Measurements from ENCODE around the gene GNA12.
A peak's percentile ranks its signal among the peaks of the same experiment; 100 is the strongest.
"Not testable (repeated sequence)": the region's sequence is repeated elsewhere in the genome, so short reads cannot be mapped to it uniquely, and the experiment has no call there.

GNA12 gene

DNA sequence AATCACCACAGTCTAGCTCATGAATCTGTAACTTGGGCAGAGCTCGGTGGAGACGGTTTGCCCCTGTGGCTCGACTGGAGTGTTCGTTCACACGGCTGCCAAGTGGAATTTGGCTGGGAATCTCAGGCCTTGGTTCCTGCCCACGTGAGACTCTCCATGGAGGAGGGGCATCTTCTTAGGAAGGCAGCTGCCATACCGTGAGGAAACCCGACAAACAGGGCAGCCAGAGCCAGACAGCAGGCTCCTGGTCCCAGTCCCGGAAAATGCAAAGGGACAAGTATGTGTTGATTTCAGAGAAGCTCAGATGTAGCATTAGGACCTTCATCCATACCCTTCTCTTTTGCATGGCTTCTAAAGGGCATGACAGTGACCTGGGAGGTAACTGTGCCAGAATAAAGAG is 129.5 kb downstream of the GNA12 start:
- no peak for DNase-seq (ENCODE audit: low read depth, low spot score)

DNA sequence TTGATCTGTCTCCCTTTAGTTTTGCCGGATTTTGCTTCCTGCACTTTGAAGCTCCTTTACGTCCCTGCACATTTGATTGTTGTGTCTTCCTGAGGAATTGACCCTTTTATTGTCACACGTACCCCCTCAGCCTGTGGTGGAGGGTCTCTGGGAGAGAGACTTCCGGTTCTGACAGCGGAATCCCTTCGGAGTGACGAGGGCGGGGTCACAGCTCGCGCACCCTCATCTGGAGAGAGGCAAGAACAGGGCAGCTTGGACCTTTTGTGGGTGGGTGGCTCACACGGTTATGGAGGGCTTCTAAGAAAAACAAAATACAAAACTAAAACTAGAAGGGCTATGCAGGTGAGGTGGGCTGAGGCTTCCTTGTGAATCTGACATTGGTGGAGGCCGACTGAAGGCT is 130.1 kb downstream of the GNA12 start:
- DNase-seq (ENCODE audit: low read depth, low spot score), result no peak

GRCh38 chr7:2713370-2713769 is 130.7 kb downstream of the GNA12 start:
- peak; percentile 57 for DNase-seq (ENCODE audit: low read depth, low spot score)

- DNase-seq (ENCODE audit: low read depth, low spot score), result no peak
Observed at GRCh38 chr7:2711895-2712675, 132.0 kb downstream of the GNA12 start.

- no peak for DNase-seq (ENCODE audit: low read depth, low spot score)
Observed at GRCh38 chr7:2710901-2711551, 133.1 kb downstream of the GNA12 start.

- no peak for DNase-seq (ENCODE audit: low read depth, low spot score)
Observed at GRCh38 chr7:2710286-2710655, 133.8 kb downstream of the GNA12 start.

- no peak for DNase-seq (ENCODE audit: low read depth, low spot score)
Observed at GRCh38 chr7:2709553-2710285, 134.4 kb downstream of the GNA12 start.

DNA sequence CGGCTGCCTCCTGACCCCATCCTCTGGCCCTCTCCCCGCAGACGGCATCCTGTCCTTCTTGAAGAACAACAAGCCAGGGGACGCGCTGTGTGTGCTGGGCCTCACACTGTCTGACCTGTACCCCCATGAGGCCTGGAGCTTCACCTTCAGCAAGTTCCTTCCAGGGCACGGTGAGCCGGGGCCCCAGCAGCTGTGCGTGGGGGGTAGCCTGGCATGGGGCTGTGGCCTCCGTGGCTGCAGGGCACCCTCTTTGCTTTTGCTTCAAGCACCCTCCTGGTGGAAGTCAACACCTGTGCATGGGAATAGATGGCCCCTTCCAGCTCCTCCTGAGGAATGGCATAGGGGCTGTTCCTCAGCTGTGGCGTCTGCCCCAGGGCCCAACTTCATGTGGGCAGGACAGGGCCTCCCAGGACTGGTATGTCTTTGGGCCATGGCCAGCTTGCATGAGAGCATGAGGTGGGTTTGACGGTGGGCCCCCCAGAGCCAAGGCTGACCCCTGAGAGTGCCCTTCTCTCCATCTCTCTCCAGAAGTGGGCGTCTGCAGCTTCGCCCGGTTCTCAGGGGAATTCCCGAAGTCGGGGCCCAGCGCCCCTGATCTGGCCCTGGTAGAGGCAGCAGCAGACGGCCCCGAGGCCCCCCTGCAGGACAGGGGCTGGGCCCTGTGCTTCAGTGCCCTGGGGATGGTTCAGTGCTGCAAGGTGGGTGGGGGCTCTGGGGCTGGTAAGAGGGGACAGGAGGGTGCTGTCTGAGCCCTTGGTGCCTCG is 135.4 kb downstream of the GNA12 start:
- no peak for DNase-seq (ENCODE audit: low read depth, low spot score)

- no peak for DNase-seq (ENCODE audit: low read depth, low spot score)
Observed at GRCh38 chr7:2708041-2708440, 136.1 kb downstream of the GNA12 start.

GRCh38 chr7:2707481-2707880 is 136.6 kb downstream of the GNA12 start:
- DNase-seq (ENCODE audit: low read depth, low spot score), result no peak

GRCh38 chr7:2706685-2707126 is 137.4 kb downstream of the GNA12 start:
- DNase-seq (ENCODE audit: low read depth, low spot score), result no peak

DNA sequence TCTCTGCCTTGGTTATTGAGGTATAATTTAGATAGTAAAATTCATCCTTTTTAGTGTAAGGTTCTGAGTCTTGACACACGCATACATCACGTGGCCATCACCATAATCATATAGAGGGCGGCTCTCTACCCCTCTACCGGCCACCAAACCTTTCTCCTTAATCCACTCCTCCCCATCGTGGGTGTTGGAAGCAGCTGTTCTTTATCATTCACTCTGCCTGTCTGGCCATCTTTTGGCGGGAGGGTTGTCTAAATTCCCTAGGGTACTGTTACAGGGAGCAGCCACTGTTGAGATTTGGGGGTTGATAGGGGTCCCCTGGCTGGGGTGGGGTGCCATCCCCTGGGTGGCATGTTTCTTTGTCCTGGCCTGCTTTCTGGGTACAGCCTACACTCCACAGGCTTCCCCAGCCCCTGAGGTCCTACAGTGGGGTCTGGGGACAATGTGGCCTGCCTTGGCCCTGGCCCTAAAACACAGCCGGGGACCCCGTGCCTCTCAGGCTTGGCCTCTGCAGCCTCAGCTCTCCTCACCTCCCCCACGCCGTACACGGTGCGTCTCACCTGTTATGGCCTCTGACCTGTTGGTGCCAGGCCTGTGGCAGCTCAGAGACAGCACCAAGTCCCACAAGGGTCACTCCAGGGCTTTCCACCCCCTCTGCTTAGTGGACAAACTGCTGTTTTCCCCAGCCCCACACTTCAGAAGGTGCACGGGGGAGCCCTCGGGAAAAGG is 138.6 kb downstream of the GNA12 start:
- DNase-seq (ENCODE audit: low read depth, low spot score), result no peak

DNA sequence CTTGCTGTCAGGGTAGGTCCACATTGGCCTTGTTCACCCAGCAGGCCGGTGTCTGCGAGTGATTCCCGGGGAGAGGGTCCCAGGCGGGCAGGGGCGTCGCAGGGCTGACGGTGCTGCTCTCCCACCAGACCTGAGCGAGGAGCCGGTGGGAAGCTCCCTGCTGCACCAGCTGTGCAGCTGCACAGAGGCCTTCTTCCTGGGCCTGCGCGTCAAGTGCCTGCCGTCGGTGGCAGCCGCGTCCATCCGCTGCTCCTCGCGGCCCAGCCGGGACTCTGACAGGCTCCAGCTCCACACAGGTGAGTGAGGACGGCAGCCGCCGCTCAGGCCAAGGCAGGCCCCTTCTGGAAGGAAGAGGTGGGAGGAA is 141.5 kb downstream of the GNA12 start:
- DNase-seq (ENCODE audit: low read depth, low spot score), result no peak

- DNase-seq (ENCODE audit: low read depth, low spot score), result no peak
Observed at GRCh38 chr7:2701832-2702593, 142.1 kb downstream of the GNA12 start.

DNA sequence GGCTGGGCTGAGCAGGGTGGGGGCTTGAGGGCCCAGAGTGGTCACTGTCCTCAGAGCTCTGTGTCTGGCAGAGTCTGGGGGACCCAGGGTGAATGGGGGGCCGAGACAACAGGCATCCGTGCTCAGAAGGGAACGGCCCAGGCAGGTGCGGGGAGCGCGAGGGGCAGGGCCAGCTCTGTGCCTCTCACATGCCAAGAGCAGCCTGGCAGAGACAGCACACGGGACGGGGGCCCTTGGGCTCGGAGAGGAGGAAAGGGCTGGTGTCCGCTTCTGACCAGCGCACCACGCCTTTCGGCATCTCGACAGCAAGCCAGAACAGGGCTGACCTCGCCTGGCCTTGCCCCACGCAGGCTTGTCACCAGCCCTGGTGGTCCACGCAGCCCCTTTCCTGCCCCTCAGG is 142.7 kb downstream of the GNA12 start:
- no peak for DNase-seq (ENCODE audit: low read depth, low spot score)

DNA sequence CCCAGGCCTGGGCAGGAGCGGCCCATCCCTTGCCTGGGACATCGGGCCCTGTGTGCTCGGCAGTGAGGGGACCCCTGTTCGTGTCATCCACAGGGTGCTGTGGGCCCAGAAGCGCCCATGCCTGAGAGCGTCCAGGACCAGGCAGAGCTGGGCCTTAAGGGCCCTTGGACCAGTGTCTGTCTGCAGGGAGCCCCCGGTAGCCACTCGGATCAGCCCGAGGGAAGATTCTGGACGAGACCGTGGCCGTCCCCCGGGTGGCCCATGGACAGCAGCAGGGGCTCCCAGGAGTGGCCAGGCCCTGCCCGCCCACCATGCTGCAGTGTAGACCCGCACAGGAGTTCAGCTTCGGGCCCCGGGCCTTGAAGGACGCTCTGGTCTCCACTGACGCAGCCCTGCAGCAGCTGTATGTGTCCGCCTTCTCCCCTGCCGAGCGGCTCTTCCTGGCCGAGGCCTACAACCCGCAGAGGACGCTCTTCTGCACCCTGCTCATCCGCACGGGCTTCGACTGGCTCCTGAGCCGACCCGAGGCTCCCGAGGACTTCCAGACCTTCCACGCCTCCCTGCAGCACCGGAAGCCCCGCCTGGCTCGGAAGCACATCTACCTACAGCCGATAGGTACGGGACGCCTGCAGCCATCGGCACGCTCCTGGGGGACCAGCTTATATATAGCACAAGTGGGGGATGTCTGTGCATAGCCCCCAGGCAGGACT is 143.8 kb downstream of the GNA12 start:
- no peak for DNase-seq (ENCODE audit: low read depth, low spot score)

DNA sequence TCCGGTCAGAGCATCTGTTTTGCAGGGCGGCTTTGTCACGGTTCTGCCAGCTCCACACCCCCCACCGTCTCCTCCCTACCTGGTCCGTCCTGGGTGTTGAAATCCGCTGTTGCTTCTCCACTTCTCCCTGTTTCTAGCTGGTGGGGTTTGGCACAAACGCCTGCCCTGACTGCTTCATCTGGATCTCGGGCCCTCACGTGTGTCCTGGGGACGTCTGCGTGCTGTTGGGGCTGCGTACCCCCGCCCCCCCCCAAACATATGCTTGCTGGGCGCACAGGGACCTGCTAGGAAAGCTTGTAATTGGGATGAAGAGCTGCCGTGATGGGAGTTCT is 144.9 kb downstream of the GNA12 start:
- DNase-seq (ENCODE audit: low read depth, low spot score), result no peak

- no peak for DNase-seq (ENCODE audit: low read depth, low spot score)
Observed at GRCh38 chr7:2698581-2699288, 145.4 kb downstream of the GNA12 start.

DNA sequence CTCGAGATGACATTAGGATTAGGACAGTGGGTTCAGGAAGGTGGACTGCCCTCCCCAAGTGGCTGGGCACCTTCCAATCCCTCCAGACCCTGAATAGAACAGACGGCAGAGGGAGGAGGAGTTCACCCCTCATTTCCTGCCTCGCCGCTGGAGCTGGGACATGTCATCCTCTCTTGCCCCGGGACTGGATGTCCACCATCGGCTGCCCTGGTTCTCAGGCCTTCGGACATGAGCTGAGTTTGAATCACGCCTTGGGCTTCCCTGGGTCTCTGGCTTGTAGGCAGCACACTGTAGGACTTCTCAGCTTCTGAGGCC is 150.0 kb downstream of the GNA12 start:
- DNase-seq (ENCODE audit: low read depth, low spot score), result not testable (repeated sequence)

Data from brain pericyte (primary cell).